DND-41 (cell line): Measurements from ENCODE around the gene BBS1.
A peak's percentile ranks its signal among the peaks of the same experiment; 100 is the strongest.
"Not testable (repeated sequence)": the region's sequence is repeated elsewhere in the genome, so short reads cannot be mapped to it uniquely, and the experiment has no call there.

Experiments used
- ATAC-seq: fragments of 200-7000 bp; cut with Tn5 transposase; 3 replicates; pipeline ENCODE4 v1.9.1; 2021; ENCODE audit warnings: low read depth; ENCODE audit not compliant: insufficient read depth
- DNase-seq: peaks from one replicate; pipeline ENCODE4 v3.0.0-alpha.2; 2020
- H2AFZ ChIP-seq: 2 replicates; pipeline ENCODE4 v1.6.0; 2012; ENCODE audit warnings: low read depth, low read length
- H3K27ac ChIP-seq: 2 replicates; pipeline ENCODE4 v1.5.1; 2012; ENCODE audit warnings: low read length, inconsistent platforms
- H3K27me3 ChIP-seq: fragments of 200-600 bp; sonication (generic); 2 replicates; pipeline ENCODE4 v1.6.0; 2012; ENCODE audit warnings: low read length, mild to moderate bottlenecking, inconsistent platforms; ENCODE audit not compliant: insufficient read depth, poor library complexity
- H3K36me3 ChIP-seq: 2 replicates; pipeline ENCODE4 v1.5.1; 2012; ENCODE audit warnings: low read length, inconsistent platforms; ENCODE audit not compliant: insufficient read depth
- H3K4me1 ChIP-seq: 2 replicates; pipeline ENCODE4 v1.5.1; 2012; ENCODE audit warnings: mild to moderate bottlenecking, low read length; ENCODE audit not compliant: insufficient read depth
- H3K4me2 ChIP-seq: 2 replicates; pipeline ENCODE4 v1.6.0; 2012; ENCODE audit warnings: mild to moderate bottlenecking, moderate library complexity, low read length, inconsistent platforms; ENCODE audit not compliant: insufficient read depth
- H3K4me3 ChIP-seq, 2 experiments: fragments of 200-600 bp in 1 of 2; shearing (Covaris generic) in 1 of 2; 2 replicates each; pipeline ENCODE4 v1.5.1; 2012 to 2016; ENCODE audit warnings: inconsistent platforms in 2 of 2, low read length in 2 of 2, mild to moderate bottlenecking in 2 of 2, low read depth in 1 of 2, moderate library complexity in 1 of 2
- H3K79me2 ChIP-seq: 2 replicates; pipeline ENCODE4 v1.6.0; 2012; ENCODE audit warnings: low read length, inconsistent platforms; ENCODE audit not compliant: insufficient read depth
- H3K9ac ChIP-seq: 2 replicates; pipeline ENCODE4 v1.6.0; 2012; ENCODE audit warnings: low read depth, mild to moderate bottlenecking, inconsistent platforms, low read length, moderate library complexity
- H3K9me3 ChIP-seq: 2 replicates; pipeline ENCODE4 v1.5.1; 2012; ENCODE audit warnings: low read length, moderate library complexity, mild to moderate bottlenecking, inconsistent platforms; ENCODE audit not compliant: insufficient read depth, severe bottlenecking
- H4K20me1 ChIP-seq: 2 replicates; pipeline ENCODE4 v1.6.0; 2012; ENCODE audit warnings: low read length; ENCODE audit not compliant: insufficient read depth
- EZH2 ChIP-seq: IDR thresholded peaks from 3 replicates; pipeline ENCODE4 v1.6.1; 2012; ENCODE audit warnings: borderline replicate concordance, low read depth, mild to moderate bottlenecking, moderate library complexity, low read length, inconsistent platforms; ENCODE audit not compliant: severe bottlenecking
- TF ChIP-seq, protein P1 (sequence below): IDR thresholded peaks from 2 replicates; pipeline ENCODE4 v1.5.1; 2012; ENCODE audit warnings: borderline replicate concordance, low read length, moderate library complexity, mild to moderate bottlenecking; ENCODE audit not compliant: poor library complexity, severe bottlenecking; ENCODE audit errors: extremely low read depth

BBS1 gene

DNA sequence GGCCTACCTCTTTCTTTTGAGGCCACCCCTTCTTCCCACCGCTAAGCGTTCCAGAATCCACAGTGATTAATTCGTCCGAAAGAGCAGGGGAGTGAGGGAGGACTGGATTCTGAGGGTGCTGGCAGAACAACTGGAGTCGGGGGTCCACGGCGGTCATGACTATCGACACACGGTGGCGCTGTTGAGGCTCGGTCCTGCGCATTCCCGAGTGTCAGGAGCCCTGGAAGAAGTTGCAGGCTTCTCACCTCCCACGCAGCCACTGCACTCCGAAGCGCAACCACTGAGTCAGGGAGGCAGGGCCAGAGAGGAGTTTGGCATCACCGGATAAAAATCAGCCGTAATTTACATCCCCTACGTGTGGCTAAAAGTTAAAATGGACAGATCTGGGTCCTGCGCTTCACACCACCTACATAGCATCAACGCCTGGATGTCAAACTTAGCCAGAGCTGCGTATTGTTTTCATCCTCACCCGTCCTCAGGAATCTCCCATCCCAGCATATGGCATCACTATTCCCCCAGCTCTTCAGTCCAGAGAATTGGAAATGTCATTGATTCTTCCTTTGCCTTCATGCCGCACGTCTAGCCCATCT is 68.7 kb downstream of the BBS1 start:
- H3K79me2 ChIP-seq, result no peaks in the 10 kb centered on the region
- H3K9ac ChIP-seq, result no peak overlapping the region
- H3K36me3 ChIP-seq, result no peaks in the 10 kb centered on the region
- peaks cover 4% of the 10 kb centered on the region for H3K4me1 ChIP-seq
- peak overlapping the region; percentile 46 for H3K4me2 ChIP-seq
- peaks cover 5% of the 10 kb centered on the region for H3K9me3 ChIP-seq
- TF ChIP-seq, protein P1, sequence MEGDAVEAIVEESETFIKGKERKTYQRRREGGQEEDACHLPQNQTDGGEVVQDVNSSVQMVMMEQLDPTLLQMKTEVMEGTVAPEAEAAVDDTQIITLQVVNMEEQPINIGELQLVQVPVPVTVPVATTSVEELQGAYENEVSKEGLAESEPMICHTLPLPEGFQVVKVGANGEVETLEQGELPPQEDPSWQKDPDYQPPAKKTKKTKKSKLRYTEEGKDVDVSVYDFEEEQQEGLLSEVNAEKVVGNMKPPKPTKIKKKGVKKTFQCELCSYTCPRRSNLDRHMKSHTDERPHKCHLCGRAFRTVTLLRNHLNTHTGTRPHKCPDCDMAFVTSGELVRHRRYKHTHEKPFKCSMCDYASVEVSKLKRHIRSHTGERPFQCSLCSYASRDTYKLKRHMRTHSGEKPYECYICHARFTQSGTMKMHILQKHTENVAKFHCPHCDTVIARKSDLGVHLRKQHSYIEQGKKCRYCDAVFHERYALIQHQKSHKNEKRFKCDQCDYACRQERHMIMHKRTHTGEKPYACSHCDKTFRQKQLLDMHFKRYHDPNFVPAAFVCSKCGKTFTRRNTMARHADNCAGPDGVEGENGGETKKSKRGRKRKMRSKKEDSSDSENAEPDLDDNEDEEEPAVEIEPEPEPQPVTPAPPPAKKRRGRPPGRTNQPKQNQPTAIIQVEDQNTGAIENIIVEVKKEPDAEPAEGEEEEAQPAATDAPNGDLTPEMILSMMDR, result peak; percentile 90
- TF ChIP-seq EZH2, result no peak
- no peaks in the 10 kb centered on the region for H4K20me1 ChIP-seq
- H3K4me3 ChIP-seq, result no peak overlapping the region
- peak; percentile 72 for DNase-seq
- peak; percentile 93 for ATAC-seq
- H3K27me3 ChIP-seq, result no peaks in the 10 kb centered on the region
- H3K27ac ChIP-seq, result no peak overlapping the region
- peak overlapping the region; percentile 56 for H2AFZ ChIP-seq

DNA sequence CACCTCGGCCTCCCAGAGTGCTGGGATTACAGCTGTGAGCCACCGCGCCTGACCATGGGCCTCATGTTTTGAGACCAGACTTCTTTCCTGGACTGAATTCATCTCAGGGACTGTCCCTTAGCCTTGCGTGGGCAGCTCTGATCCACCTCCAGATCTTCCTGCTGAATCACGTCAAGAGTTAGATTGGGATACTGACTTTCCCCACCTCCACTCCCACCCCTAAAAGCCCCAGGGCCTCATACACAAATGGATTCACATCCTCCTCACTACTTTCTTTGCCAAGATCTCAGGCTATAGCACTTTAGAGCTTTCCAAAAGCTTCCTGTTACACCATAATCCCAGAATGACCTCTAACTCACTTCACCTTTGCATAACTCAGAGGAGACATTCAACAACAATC is 70.4 kb downstream of the BBS1 start:
- ATAC-seq (no peak), DNase-seq (no peak)
- H3K27me3 ChIP-seq, result no peaks in the 10 kb centered on the region
- peaks cover 4% of the 10 kb centered on the region for H3K4me1 ChIP-seq
- no peak overlapping the region for H3K4me2 ChIP-seq
- TF ChIP-seq, protein P1, result no peak
- TF ChIP-seq EZH2, result no peak
- no peak overlapping the region for H2AFZ ChIP-seq
- H3K9ac ChIP-seq, result no peak overlapping the region
- H3K9me3 ChIP-seq, result peaks cover 5% of the 10 kb centered on the region
- no peak overlapping the region for H3K4me3 ChIP-seq
- no peaks in the 10 kb centered on the region for H3K79me2 ChIP-seq
- no peak overlapping the region for H3K27ac ChIP-seq
- no peaks in the 10 kb centered on the region for H4K20me1 ChIP-seq
- H3K36me3 ChIP-seq, result no peaks in the 10 kb centered on the region

DNA sequence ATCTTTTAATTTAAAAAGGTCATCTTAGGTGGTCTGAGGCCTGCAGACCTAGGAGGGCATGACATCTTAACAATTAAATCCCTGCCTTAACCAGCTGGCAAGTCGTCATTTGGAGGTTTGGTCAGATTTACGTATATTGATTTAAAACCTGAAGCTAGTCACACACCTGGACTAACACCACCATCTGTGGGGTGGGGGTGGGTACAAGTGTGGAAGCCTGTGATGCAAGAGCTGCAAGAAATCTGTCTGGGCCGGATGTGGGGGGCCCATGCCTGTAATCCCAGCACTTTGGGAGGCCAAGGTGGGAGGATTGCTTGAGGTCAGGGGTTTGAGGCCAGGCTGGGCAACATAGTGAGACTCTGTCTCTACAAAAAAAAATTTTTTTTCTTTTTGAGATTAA is 70.8 kb downstream of the BBS1 start:
- Histone ChIP-seq H3K4me1 (peaks cover 4% of the 10 kb centered on the region), H3K79me2 (no peaks in the 10 kb centered on the region), H3K36me3 (no peaks in the 10 kb centered on the region), H3K9ac (no peak overlapping the region), H3K27ac (no peak overlapping the region), H3K27me3 (no peaks in the 10 kb centered on the region), H4K20me1 (no peaks in the 10 kb centered on the region), H3K4me2 (no peak overlapping the region), H3K9me3 (peaks cover 5% of the 10 kb centered on the region), H3K4me3 (no peak overlapping the region), H2AFZ (no peak overlapping the region)
- DNase-seq (no peak), ATAC-seq (no peak)
- TF ChIP-seq, protein P1, result no peak
- TF ChIP-seq EZH2, result no peak

DNA sequence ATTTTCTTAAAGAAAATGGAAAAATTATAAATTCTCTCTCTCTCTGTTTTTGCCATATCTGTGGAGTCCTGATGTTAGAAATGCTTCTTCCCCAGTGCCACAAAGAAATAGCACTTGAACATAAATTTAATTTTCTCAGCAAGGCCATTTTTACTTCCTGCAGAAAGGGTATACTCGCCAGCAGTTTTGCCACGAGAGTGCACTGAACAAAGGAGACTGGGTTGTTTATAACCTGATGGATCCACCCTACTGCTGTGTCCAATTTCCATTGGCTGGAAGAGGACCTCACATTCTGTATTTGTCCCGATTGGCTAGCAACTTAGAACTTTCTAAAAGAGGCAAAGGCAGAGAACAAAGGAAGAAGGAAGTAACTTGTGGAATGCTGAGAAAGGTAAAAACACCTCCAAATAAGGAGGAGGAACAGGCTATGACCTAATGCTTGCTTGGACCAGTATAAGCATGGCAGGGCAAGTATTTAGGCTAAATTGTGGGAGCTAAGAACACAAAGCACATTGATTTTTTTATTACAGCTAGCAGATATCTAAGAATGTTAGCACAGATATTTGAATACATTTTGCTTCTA is 72.2 kb downstream of the BBS1 start:
- H3K9me3 ChIP-seq, H2AFZ ChIP-seq, H4K20me1 ChIP-seq, H3K36me3 ChIP-seq, H3K79me2 ChIP-seq, DNase-seq, H3K4me2 ChIP-seq, H3K9ac ChIP-seq, H3K4me3 ChIP-seq, ATAC-seq, H3K4me1 ChIP-seq, H3K27me3 ChIP-seq, H3K27ac ChIP-seq: not testable (repeated sequence)
